ENCODE results near the gene RALGAPB.
"Not testable (repeated sequence)": the region's sequence is repeated elsewhere in the genome, so short reads cannot be mapped to it uniquely, and the experiment has no call there.

The RALGAPB gene

DNA sequence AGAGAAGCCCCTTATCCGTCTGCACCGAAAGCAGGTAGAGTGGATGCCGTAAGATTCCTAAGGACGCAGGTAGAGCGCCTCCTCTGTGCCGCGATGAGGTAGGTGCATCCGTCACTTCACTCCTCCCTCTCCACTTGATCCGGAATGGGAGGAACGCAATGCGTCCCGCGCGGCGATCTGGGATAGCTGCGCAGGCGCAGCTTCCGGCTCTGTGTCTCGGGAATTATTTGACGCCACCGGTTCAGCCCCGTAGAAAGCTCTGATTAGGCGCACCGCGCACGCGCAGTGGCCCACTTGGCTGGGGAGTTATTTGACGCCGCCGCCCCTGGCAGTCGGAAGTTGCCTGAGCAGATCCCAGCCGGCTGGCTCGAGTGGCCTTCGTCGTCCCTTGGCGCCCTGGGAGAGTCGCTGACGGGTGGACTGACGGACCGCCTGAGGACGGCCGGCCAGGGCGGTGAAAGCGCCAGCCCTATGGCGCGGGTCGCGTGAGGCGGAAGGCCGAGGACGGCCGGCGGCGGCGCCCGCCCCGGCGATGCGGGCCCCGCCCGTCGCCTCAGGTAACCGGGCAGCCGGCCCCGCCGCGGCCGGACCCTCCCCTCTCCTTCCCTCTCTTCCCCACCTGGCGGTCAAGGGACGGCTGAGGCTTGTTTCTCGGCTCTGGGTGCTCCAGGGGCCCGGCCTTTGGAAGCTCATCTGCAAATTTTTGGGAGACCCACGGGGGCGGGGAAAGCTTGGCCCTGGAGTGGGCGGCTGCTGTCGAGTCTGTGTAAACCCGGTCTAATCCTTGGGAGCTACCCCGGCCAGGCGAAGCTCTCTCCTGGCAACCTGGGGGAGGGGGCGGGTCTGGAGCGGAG is at the start of gene RALGAPB:
RALGAPB (plus strand) TSS at position 331 of the 854 bp plus-strand sequence. CDS start 15,590 bp downstream, outside the sequence.
- peak; percentile 88 to 97 (median 96) for DNase-seq (ENCODE audit: low read depth in 2 of 3, low spot score in 2 of 3)

DNA sequence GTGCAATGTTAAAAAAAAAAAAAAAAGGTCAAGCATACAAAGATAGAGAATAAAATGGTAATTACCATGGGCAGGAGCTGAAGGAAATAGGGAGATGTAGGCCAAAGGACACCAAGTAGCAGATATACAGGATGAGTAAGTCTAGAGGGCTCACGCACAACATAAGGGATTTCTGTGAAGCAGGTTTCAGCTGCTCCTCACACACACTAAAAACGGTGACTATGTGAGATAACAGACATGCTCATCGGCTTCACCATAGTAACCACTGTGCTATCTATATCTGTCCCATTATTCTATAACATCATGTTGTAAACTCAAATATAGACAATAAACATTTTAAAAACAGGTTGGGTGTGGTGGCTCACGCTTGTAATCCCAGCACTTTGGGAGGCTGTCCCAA is 49.1 kb upstream of the RALGAPB start:
- DNase-seq (ENCODE audit: low read depth in 2 of 3, low spot score in 2 of 3): no peak

DNA sequence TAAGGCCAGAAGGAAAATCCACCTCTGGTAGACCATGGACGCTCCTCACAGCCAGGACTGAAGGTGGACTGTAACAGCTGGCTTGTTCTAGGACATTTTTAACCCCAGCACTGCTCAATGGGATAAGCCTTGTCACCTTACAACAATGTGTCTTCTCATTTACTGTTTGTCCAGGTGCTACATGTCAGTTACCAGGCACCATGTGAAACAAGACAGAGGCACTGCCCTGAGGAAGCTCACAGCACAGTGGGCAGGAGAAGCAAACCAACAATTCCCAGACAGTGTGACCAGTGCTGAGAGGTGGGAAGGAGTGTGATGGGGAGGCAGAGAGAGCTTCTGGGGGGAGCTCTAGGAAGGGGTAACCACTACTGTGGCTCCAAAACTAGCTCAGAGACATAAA is 48.2 kb upstream of the RALGAPB start:
- no peak for DNase-seq (ENCODE audit: low read depth in 2 of 3, low spot score in 2 of 3)

DNA sequence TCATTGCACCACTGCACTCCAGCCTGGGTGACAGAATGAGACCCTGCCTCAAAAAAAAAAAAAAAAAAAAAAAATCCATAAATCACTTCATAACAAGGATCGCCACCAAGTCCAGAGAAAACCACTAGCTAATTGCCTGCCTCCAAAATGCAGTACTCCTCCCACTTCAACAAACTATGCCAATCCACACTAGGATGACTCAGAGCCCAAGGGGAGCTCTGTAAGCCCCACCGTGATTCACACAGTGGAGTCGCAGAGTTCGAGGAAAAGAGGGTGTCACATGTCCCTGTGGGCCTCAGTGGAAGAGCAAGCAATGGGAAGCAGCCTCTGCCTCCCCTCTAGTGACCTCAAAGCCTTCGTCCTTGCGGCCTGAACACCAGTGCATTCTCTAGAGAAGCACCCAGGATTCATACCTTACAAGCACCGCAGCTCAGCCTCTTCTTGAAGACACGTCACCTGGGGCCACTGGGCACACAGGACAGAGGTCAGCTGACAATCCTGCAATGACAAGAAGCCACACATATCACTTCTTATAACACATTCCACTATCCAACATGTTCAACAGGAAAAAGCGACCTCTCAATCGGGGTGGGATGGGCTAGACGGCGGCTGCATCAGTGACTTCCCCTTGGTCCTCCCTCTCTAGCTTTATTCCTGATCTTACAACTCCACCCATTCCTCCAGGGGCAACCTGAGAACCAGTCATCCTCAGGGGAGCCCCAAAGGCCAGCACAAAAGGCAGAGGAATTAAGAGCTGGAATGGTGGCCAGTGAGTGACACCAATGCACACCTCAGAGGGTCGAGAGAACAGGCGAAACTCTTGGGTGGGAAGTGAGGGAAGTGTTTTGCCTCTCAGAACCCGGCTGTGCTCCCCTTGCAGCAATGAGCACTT is 46.4 kb upstream of the RALGAPB start:
- DNase-seq (ENCODE audit: low read depth in 2 of 3, low spot score in 2 of 3): no peak

DNA sequence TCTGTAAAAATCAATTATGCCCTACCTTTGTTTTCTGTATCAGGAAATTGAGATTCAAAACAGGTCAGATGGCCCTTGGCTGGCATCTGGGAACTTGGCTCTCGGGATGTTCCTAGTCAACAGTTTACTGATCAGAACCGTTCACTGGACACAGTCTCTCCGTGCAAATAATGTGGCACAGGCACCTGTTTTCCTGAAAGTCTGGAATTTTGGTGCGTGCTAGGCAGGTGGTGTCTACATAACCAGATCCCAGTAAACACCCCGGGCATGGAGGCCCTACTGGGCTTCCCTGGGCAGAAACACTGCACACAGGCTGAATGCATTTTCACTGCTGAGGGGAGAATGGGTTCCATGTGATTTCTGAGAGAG is 45.0 kb upstream of the RALGAPB start:
- DNase-seq (ENCODE audit: low read depth in 2 of 3, low spot score in 2 of 3): no peak

DNA sequence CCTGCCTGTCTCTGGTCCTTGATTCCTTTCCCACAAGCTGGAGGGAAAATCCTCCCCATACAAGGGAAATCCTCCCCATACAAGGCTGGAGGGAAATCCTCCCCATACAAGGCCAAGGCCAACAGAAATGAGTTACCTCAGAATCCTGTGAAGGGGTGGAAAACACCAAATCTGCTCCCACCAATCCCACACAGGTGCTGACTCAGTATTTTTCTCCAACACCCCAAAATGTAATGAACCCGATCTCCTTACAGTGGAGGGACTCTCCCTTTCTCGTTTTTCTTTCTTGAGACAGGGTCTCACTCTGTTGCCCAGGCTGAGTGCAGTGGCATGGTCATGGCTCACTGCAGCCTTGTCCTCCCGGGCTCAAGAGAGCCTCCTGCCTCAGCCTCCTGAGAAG is 43.8 kb upstream of the RALGAPB start:
- DNase-seq (ENCODE audit: low read depth in 2 of 3, low spot score in 2 of 3): no peak

DNA sequence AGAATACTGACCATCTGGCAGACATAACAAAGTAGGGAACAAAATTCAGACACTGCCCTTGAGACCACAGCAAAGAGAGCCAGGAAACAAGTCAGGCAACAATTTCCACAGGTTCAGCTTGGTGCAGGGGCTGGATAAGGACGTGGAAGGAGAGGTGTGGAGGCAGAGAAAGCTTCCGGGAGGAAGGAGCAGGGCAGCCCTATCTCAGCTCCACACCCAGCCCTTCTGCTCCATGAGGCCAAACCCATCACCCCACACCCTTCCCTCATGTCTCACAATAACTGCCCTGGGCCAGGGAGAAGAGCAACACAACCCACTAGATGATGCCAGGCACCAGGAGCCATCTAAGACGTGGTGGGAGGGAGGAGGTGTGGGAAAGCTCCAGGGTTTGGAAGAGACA is 43.3 kb upstream of the RALGAPB start:
- DNase-seq (ENCODE audit: low read depth in 2 of 3, low spot score in 2 of 3): no peak

DNA sequence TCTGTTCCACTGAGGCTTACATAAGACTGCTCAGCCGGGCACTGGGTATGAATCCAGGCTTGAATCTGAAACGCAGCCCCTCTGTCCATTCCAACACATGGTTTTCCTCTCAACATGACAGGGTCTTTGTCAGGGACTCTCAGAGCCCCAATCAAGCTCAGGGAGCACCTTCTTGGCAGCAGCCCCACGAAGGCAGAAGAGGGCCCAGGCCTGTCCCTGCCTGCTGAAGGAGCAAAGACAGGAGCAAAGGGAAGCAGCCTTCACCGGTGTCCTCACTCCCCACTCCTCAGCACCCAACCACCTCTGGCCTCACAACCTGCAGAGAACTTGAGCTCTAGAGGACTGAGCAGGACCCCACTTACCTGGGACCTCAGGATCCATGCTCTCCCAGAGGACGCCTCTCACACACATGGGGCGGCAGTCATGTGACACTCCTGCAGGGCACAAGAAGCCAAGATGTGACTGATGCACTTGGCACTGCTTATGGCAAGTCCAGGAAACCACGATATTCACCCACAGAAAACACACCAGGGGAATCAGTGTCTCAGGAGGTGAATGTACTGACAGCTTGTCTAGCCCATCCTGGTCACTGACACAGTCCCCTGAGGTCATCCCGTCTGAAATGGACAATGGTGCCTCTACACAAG is 41.8 kb upstream of the RALGAPB start:
- DNase-seq (ENCODE audit: low read depth in 2 of 3, low spot score in 2 of 3): no peak

DNA sequence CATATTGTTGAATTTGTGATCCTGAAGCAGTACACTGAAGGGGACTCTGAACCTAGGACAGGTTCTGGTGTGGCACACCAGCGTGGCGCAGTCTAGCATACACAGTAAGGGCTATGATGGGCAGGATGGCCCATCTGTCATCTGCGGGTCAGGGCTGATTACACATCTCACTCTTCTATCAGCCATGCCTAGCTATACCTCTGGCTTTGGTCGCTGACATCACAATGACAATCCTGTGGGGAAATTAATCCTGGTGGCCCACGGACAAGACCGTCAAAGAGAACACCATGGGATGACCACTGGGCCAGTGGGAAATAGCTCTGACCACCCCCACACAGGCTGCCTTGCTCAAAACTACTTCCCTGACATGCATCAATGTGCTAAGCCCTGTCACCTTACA is 40.4 kb upstream of the RALGAPB start:
- DNase-seq (ENCODE audit: low read depth in 2 of 3, low spot score in 2 of 3): no peak

DNA sequence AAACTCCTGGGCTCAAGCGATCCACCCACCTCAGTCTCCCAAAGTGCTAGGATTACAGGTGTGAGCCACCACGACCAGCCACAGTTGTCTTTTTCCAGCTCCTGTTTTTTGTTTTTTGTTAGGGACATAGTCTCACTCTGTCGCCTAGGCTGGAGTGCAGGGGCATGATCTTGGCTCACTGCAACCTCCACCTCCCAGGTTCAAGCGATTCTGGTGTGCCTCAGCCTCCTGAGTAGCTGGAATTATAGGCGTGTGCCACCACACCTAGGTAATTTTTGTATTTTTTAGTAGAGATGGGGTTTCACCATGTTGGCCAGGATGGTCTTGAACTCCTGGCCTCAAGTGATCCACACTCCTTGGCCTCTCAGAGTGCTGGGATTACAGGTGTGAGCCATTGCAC is 39.8 kb upstream of the RALGAPB start:
- DNase-seq (ENCODE audit: low read depth in 2 of 3, low spot score in 2 of 3): not testable (repeated sequence)

DNA sequence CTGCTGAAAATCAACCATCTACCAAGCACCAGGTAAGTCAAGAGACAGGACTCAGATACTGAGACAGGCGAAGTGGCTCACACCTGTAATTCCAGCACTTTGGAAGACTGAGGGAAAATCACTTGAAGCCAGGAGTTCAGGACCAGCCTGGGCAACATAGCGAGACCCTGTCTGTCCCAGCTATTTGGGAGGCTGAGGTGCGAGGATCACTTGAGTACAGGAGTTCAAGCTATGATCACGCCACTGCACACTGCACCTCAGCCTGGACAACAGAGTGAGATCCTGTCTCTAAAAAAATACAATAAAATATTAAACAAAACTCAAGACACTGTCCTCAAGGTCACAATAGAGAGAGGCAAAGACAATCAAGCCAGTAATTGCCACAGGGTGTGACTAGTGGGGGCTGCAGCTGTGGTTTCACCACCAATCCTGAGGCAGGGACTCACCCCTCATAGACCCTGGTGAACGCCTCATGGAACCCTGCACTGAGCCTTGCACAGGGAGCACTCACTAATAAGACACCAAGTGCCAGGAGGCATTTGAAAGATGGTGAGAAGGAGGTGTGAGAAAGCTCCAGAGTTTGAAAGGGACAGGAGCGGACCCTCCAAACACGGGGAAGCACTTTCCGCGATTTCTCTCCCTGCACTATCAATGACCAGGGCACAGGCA is 39.2 kb upstream of the RALGAPB start:
- no peak for DNase-seq (ENCODE audit: low read depth in 2 of 3, low spot score in 2 of 3)

DNA sequence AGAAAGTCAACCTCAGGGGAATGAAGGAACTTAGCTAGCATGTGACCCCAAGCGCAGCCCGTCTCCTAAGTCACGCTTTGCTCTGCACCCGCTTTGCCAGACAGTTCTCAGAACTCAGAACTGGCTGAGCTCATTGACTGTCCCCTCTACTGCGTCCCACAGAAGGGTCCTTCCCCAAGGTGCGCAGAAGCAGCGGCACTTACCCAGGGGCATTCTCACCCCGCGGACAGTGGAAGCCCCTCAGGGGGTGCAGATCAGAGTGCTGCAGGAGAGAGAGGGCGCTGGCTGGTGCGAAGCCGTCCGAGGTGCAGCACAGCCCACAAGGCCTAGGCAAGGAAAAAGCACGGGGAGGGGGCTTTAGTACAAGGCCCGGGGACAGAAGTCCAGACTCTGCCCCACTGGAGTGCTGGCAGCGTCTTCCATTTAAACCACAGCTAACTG is 38.3 kb upstream of the RALGAPB start:
- DNase-seq (ENCODE audit: low read depth in 2 of 3, low spot score in 2 of 3): no peak

DNA sequence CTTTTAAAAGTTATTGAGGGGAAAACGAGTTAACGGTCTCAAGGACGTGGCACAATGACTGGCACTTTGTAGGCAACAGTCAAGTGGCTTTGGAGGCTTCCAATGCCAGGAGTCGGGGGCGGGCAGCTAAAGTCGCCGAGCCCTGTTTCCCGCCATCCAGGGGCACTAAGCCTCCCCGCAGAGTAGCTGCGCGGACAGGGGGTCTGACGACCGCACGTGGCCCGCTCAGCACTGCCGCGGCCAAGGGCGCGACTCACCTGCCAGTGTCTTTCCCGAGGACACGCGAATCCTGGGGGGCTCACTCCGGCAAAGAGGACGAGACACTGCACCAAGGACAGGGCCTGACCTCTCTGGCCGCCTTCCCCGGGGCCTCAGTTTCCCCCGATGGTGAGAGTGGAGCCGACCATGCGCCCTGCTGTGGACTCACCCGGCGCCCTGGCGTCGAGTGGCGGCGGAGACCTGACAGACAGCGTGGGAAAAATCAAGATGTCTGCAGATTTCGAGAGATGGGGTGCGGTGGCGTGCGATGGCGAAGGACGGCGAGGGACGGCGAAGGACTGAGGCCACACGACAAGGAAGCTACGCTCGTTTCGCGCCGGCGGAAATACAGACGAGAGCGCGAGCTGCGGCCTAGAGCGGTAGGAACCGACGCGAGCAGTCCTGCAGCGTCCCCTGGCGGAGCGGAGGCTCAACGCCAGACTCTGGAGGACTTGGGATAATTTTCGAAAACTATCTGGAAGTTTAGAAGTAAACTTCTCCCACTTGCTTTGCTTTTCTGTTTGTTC is 37.7 kb upstream of the RALGAPB start, which contains the start of gene SNHG17:
SNHG17 (minus strand) TSS at position 559 of the 785 bp plus-strand sequence.
- peak; percentile 68 to 85 (median 80) for DNase-seq (ENCODE audit: low read depth in 2 of 3, low spot score in 2 of 3)

DNA sequence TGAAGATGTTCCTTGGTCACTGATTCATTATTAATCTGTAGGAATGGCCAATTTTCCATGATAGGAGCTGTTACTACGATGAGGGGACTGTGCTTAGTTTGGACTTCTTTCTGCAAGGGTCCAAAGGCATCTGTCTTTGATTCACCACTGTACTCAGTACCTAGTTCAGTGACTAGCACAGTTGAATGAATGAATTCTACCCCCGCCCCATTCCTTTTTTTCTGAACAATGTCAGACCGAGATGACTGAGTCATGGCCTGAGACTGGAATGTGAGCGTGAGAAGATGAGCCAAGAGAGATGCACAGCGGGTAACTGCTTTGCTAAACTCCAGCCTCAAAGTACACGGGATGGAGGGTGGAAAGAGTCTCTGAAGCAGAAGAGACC is 37.1 kb upstream of the RALGAPB start:
- no peak for DNase-seq (ENCODE audit: low read depth in 2 of 3, low spot score in 2 of 3)

DNA sequence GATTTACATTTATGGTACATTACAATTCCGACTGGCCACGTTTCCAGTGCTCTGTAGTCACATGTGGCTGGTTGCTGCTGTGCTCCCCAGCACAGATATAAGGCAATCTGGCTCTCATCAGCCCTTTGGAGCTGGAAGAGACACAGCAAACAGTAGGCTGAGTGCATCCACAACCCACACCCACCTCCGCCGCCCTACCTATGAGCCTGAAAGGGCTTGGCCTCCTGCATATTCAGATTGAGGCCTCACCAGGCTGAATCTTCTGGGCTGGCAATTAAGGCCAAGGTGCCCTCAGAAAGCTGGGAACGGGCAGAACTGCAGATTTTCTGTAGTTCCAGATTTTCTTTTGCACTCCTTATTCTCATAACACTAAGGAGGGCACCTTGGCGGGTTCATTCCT is 34.8 kb upstream of the RALGAPB start:
- DNase-seq (ENCODE audit: low read depth in 2 of 3, low spot score in 2 of 3): no peak

DNA sequence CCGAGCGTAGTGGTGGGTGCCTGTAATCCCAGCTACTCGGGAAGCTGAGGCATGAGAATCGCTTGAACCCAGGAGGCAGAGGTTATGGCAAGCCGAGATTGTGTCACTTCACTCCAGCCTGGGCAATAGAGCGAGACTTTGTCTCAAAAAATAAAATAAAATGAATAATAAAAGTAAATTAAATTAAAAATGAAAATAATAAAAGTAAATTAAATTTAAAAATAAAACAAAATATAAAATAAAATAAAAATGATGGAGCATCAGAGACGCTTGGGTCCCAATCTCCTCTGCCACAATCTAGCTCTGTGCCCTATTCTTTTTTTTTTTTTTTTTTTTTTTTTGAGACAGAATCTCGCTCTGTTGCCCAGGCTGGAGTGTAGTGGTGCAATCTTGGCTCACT is 31.5 kb upstream of the RALGAPB start:
- DNase-seq (ENCODE audit: low read depth in 2 of 3, low spot score in 2 of 3): not testable (repeated sequence)

DNA sequence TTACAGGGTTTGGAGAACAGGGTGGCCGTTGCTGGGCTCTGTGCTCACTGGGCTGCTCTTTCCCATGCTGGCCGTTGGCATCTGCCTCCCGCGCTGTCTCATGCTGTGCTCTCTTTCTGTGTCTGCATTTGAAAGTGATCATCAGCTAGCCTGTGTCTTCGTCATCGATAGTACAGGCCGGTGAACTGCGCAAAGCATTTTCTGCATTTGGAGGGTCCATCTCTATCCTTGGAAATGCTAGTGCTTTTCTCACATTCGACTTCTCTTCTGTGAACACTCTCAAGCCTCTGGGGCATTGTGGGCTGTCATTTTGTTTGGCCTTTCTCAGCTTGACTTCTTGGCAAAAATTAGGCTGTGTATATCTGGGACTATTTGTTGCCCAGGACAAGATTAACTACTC is 30.7 kb upstream of the RALGAPB start:
- no peak for DNase-seq (ENCODE audit: low read depth in 2 of 3, low spot score in 2 of 3)

DNA sequence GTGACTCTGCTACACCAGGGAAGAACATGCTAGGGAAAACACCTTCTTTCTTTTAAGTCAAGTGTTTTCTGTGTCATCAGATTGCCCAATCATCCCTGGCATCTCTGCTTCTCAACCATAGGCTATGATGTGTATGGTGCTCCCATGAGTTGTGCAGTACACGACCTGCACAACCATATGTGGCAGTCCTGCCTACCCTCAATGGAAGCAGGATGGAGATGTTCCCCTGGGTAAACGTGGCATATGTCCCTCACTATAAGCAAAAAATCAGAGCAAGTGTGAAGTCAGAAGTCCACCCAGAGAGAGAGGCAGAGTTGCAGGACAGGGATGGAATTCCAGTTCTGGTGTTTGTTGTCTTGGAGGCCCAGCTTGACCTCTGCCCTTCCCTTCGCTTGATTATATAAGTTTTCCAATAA is 27.3 kb upstream of the RALGAPB start:
- DNase-seq (ENCODE audit: low read depth in 2 of 3, low spot score in 2 of 3): no peak

DNA sequence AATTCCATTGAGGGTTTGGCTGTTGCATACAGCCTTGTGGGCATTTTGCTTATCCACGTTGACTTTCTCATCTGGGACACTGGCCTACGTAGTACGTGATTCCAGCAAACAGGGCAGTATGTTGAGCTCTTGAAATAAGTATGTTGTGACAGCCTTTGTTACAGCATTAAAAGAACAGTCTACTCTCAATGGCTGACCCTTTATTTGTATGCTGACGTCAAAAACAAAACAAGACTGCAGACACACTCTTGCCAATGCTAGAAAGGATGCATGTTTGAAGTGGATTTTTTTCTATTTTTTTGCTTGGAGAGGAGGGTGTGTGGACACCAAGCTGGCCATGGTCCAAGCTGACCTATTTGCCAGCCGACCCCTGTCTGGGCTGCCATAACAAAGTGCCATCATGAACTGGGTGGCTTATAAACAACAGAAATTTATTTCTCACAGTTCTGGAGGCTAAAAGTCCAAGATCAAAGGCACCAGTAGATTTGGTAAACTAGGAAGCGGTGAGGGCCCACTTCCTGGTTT is 26.7 kb upstream of the RALGAPB start:
- no peak for DNase-seq (ENCODE audit: low read depth in 2 of 3, low spot score in 2 of 3)

Measured in activated CD8-positive, alpha-beta memory T cell treated with anti-CD3 and anti-CD28 coated beads for 48 hours (primary cell).